GM19452 (cell line): Measurements from ENCODE around the gene MYOD1.

Source experiments
- ATAC-seq: cut with Tn5 transposase; IDR thresholded peaks from one replicate; pipeline ENCODE4 v1.9.1; 2021; ENCODE audit not compliant: unreplicated experiment

The MYOD1 gene

GRCh38 chr11:17769218-17769617 is 49.8 kb downstream of the MYOD1 start:
- ATAC-seq = no peak

DNA sequence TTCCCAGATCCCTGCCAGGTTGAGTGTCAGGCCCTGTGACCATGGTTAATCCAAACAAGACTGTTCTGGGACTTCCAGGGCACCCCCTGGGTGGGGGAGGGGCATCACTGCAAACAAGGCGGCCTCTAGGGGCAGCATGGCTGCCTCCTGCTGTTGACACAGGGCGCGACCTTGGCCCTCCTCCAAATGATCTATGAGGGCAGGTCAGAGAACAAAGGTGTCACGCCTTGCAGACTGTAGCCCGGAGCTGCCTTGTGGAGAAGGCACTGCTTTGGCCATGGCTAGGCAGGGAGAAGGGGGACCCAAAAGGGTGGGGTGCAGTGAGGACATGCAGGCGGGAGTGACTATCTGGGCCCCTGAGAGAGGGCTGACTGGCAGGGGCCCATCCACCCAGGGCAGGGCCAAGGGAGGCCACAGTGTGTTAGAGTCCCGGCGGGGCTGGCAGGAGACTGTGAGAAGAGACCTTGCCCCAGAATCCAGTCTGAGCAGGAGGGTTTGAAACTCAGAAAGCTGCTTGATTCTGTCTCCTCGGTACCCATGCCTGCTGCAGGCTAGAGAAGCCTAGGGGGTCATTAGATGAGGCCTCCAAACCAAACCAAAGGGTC is 50.8 kb downstream of the MYOD1 start:
- no peak for ATAC-seq

- no peak for ATAC-seq
These were observed 51.5 kb downstream of the MYOD1 start for GRCh38 chr11:17770917-17771316.

GRCh38 chr11:17771415-17771814 is 52.0 kb downstream of the MYOD1 start:
- no peak for ATAC-seq
